SJSA1 (cell line): ENCODE measurements around the gene FSCN2. TPM values are rescaled to one million over a fixed set of nuclear protein-coding genes. Genes with fewer than 3 reads are reported as not detected.
"Not testable (repeated sequence)": the region's sequence is repeated elsewhere in the genome, so short reads cannot be mapped to it uniquely, and the experiment has no call there.

ENCODE experiments used
- DNase-seq, 2 experiments: peaks; one replicate each; pipeline ENCODE4 v3.0.0-alpha.2; 2015 to 2020; ENCODE audit warnings: low spot score in 2 of 2, low read depth in 1 of 2
- H3K27ac ChIP-seq: fragments of 250-450 bp; sonication (Bioruptor Pico); 2 replicates; pipeline ENCODE4 v1.5.1; 2020; ENCODE audit warnings: mild to moderate bottlenecking, moderate library complexity
- H3K27me3 ChIP-seq: fragments of 250-450 bp; sonication (Bioruptor Pico); replicated peaks from 2 replicates; pipeline ENCODE4 v1.5.1; 2020; ENCODE audit warnings: mild to moderate bottlenecking, moderate library complexity
- H3K36me3 ChIP-seq: fragments of 250-450 bp; sonication (Bioruptor Pico); 2 replicates; pipeline ENCODE4 v1.5.1; 2020; ENCODE audit warnings: mild to moderate bottlenecking
- H3K4me1 ChIP-seq: fragments of 250-450 bp; sonication (Bioruptor Pico); replicated peaks from 2 replicates; pipeline ENCODE4 v1.6.1; 2021; ENCODE audit warnings: mild to moderate bottlenecking
- H3K4me3 ChIP-seq: fragments of 250-450 bp; sonication (Bioruptor Pico); 2 replicates; pipeline ENCODE4 v1.5.1; 2020; ENCODE audit warnings: mild to moderate bottlenecking
- H3K9me3 ChIP-seq: fragments of 250-450 bp; sonication (Bioruptor Pico); replicated peaks from 2 replicates; pipeline ENCODE4 v1.5.1; 2020; ENCODE audit warnings: mild to moderate bottlenecking
- total RNA-seq: library from RNA; depleted of rRNA; stranded (reverse); fragments of >200 nt; shearing (Covaris generic); gene quantifications from 2 replicates; pipeline ENCODE4 v1.2.3, GENCODE V29; 2014

Gene FSCN2
- total RNA-seq, 1 experiment from 2014 or later, result 0.61 TPM

GRCh38 chr17:81520021-81520901 is 7.9 kb upstream of the FSCN2 start:
- Histone ChIP-seq H3K4me1 (peaks cover 41% of the 10 kb centered on the region), H3K4me3 (no peak overlapping the region), H3K27ac (no peak overlapping the region), H3K9me3 (no peaks in the 10 kb centered on the region), H3K36me3 (peaks cover 44% of the 10 kb centered on the region), H3K27me3 (no peaks in the 10 kb centered on the region; the same call in 1 of the 2 replicates)
- DNase-seq, result no peak

DNA sequence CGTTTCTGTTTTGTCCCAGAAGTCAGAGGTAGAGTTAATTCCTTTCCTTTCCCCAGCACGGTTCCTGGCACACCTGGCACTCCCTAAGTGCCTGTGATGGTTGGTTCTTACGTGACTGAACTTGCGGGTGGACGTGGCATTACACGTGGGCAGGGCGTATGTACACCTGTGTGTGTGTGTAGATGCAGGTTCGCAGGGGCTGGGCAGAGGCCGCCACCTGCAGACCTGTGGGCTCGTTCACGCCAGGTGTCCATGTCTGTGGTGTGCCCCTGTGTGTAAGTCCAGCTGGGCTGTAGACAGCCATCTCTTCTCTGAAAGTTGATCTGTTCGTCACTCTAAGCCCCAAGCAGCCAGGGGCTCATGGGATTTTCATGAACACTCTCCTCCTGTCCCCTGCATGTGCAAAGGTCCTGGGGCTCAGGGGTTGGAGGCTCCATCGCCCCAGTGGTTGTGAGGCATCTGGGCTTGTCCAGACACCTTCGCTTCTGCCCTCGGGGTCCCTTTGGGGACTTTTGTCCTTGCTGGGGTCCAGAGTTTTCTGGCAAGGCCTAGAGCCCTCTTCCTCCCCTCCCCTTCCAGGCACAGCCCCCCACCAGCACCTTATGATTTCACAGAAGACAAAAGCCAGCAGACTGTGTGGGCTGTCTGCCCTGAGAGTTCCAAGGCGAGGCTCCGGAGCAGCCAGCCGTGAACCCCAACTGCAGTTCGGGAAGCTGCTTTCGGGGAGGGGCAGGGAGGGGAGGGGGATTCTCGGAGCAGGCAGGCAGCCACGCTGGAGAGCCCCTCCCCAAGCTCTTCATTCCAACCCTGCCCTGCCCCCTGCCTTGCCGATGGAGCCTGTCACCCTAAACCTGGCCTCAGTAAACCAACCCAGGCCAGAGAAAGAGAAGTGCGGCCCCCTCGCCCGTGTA is 5.4 kb upstream of the FSCN2 start:
- Histone ChIP-seq H3K36me3 (peaks cover 23% of the 10 kb centered on the region), H3K4me1 (peaks cover 19% of the 10 kb centered on the region), H3K27me3 (peaks cover 15% of the 10 kb centered on the region), H3K9me3 (no peaks in the 10 kb centered on the region), H3K4me3 (no peak overlapping the region), H3K27ac (no peak overlapping the region)
- DNase-seq, result no peak

GRCh38 chr17:81523402-81524038 is 4.7 kb upstream of the FSCN2 start:
- no peak for DNase-seq
- Histone ChIP-seq H3K4me1 (peaks cover 13% of the 10 kb centered on the region), H3K4me3 (no peak overlapping the region), H3K27me3 (peaks cover 23% of the 10 kb centered on the region), H3K27ac (no peak overlapping the region), H3K36me3 (peaks cover 17% of the 10 kb centered on the region), H3K9me3 (peaks cover 2% of the 10 kb centered on the region; the same call in 1 of the 2 replicates)

DNA sequence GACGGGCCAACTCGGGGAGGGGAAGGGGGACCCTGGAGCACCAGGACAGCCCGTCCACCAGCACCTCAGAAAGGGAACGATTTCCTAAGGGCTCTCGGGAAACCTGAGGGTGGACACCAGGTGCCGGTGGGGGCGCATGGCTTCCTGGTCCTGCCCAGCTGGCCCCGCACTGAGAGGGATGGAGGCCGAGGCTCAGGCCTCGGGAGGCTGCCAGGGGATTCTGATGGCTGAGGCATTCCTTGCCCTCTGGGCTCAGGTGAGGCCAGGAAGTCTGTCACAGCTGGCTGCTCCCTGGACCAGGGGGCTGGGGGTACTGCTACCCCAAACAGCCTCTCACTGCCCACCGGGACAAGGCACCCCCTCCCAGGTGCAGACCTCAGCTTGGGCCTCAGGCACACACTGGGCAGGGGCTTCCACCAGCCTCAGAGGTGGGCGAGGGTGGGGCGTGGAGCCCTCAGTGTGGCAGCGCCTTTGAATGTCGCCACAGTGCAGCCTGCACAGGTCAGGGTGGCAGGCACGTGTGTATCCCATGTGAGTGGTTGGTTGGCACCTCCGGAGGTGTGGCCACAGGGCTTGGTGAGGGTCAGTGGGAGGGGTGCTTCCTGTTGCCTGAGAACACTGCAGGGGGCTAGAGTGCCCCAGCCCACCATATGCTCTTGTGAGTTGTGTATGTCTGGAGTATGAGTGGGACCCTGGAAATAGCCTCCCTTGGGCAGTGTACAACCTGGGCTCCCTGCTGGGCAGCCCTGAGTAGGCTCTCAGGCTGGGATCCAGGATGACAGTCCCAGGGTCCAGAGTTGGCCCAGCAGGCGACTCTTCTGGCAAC is 3.9 kb upstream of the FSCN2 start:
- Histone ChIP-seq H3K36me3 (peaks cover 10% of the 10 kb centered on the region), H3K27me3 (peaks cover 30% of the 10 kb centered on the region), H3K9me3 (peaks cover 8% of the 10 kb centered on the region; the same call in 1 of the 2 replicates), H3K4me3 (no peak overlapping the region), H3K27ac (no peak overlapping the region), H3K4me1 (peaks cover 6% of the 10 kb centered on the region)
- DNase-seq, result no peak

DNA sequence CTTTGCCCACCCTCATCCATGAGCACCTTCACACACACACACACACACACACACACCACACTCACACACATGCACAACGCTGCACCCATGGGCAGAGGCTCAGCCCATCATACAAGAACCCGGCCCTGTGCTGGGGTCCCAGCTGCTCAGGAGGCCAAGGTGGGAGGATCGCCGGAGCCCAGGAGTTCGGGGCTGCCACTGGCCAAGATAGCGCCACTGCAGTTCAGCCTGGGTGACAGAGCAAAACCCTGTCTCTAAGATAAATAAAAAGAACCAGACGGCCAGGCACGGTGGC is 3.4 kb upstream of the FSCN2 start:
- H3K36me3 ChIP-seq, result peaks cover 5% of the 10 kb centered on the region; the same call in 1 of the 2 replicates
- peaks cover 8% of the 10 kb centered on the region; the same call in 1 of the 2 replicates for H3K9me3 ChIP-seq
- peaks cover 35% of the 10 kb centered on the region for H3K27me3 ChIP-seq
- H3K4me3 ChIP-seq, result no peak overlapping the region
- no peaks in the 10 kb centered on the region; the same call in 1 of the 2 replicates for H3K4me1 ChIP-seq
- H3K27ac ChIP-seq, result no peak overlapping the region
- DNase-seq, result no peak

- Histone ChIP-seq H3K27me3 (peaks cover 35% of the 10 kb centered on the region), H3K27ac (no peak overlapping the region), H3K9me3 (peaks cover 12% of the 10 kb centered on the region), H3K36me3 (no peaks in the 10 kb centered on the region; the same call in 1 of the 2 replicates), H3K4me3 (no peak overlapping the region), H3K4me1 (no peaks in the 10 kb centered on the region)
- DNase-seq, result no peak
Measured at GRCh38 chr17:81526662-81527571, 1.3 kb upstream of the FSCN2 start.

DNA sequence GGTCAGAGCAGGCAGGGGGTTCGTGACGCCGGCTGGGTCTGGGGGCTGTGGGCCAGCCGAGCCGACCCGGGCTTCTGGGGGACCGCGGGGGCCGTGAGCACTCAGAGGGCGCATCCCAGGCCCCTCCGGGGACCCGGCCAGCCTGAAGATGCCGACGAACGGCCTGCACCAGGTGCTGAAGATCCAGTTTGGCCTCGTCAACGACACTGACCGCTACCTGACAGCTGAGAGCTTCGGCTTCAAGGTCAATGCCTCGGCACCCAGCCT is 140 bp downstream of the FSCN2 start:
- Histone ChIP-seq H3K9me3 (peaks cover 12% of the 10 kb centered on the region), H3K36me3 (no peaks in the 10 kb centered on the region), H3K4me3 (no peak overlapping the region), H3K4me1 (no peaks in the 10 kb centered on the region), H3K27ac (no peak overlapping the region), H3K27me3 (peaks cover 35% of the 10 kb centered on the region)
- DNase-seq, result no peak

- DNase-seq, result no peak
- H3K9me3 ChIP-seq, result peaks cover 12% of the 10 kb centered on the region
- H3K4me3 ChIP-seq, result no peak overlapping the region
- no peaks in the 10 kb centered on the region for H3K4me1 ChIP-seq
- H3K36me3 ChIP-seq, result no peaks in the 10 kb centered on the region
- peaks cover 35% of the 10 kb centered on the region for H3K27me3 ChIP-seq
- H3K27ac ChIP-seq, result no peak overlapping the region
Measured at GRCh38 chr17:81528651-81529436, 667 bp downstream of the FSCN2 start.

GRCh38 chr17:81529437-81529803 is 1.2 kb downstream of the FSCN2 start:
- Histone ChIP-seq H3K4me3 (no peak overlapping the region), H3K4me1 (no peaks in the 10 kb centered on the region), H3K27me3 (peaks cover 35% of the 10 kb centered on the region), H3K27ac (no peak overlapping the region), H3K36me3 (no peaks in the 10 kb centered on the region), H3K9me3 (peaks cover 12% of the 10 kb centered on the region)
- no peak for DNase-seq

- not testable (repeated sequence) for DNase-seq, H3K4me1 ChIP-seq, H3K4me3 ChIP-seq, H3K27ac ChIP-seq, H3K36me3 ChIP-seq
- Histone ChIP-seq H3K27me3 (peaks cover 35% of the 10 kb centered on the region), H3K9me3 (peaks cover 12% of the 10 kb centered on the region)
Measured at GRCh38 chr17:81531013-81531412, 2.8 kb downstream of the FSCN2 start.

- not testable (repeated sequence) for H3K4me1 ChIP-seq, H3K27ac ChIP-seq, DNase-seq, H3K36me3 ChIP-seq, H3K4me3 ChIP-seq
- Histone ChIP-seq H3K27me3 (peaks cover 27% of the 10 kb centered on the region), H3K9me3 (peaks cover 12% of the 10 kb centered on the region)
Measured at GRCh38 chr17:81531998-81532404, 3.8 kb downstream of the FSCN2 start.
